GM12872 (cell line): ENCODE measurements around the gene RELA.

Experiments
- TF ChIP-seq, protein P1 (sequence below): IDR thresholded peaks from 3 replicates; pipeline ENCODE4 v1.5.1; 2011; ENCODE audit warnings: low read depth, mild to moderate bottlenecking, low read length, moderate library complexity; ENCODE audit not compliant: insufficient read depth

Gene RELA

DNA sequence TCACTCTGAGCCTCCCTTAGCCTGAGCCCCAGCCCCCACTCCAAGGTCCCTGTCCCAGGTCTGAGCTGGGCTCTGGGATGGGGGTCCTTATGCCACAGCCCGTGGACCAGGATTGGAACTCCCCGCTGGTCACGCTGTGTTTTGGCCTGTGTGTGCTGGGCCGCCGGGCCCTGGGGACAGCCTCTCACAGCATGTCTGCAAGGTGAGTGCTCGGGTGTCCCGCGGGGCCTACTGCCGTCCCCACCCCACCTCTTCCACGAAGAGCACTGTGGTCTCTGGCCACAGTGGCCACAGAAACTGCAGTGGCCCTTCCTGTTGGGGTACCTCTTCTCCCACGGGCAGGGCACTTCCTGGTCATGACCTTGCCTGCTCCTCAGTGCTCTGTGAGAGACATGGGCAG, 28.3 kb downstream of the RELA start:
- TF ChIP-seq, protein P1, sequence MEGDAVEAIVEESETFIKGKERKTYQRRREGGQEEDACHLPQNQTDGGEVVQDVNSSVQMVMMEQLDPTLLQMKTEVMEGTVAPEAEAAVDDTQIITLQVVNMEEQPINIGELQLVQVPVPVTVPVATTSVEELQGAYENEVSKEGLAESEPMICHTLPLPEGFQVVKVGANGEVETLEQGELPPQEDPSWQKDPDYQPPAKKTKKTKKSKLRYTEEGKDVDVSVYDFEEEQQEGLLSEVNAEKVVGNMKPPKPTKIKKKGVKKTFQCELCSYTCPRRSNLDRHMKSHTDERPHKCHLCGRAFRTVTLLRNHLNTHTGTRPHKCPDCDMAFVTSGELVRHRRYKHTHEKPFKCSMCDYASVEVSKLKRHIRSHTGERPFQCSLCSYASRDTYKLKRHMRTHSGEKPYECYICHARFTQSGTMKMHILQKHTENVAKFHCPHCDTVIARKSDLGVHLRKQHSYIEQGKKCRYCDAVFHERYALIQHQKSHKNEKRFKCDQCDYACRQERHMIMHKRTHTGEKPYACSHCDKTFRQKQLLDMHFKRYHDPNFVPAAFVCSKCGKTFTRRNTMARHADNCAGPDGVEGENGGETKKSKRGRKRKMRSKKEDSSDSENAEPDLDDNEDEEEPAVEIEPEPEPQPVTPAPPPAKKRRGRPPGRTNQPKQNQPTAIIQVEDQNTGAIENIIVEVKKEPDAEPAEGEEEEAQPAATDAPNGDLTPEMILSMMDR, result no peak

DNA sequence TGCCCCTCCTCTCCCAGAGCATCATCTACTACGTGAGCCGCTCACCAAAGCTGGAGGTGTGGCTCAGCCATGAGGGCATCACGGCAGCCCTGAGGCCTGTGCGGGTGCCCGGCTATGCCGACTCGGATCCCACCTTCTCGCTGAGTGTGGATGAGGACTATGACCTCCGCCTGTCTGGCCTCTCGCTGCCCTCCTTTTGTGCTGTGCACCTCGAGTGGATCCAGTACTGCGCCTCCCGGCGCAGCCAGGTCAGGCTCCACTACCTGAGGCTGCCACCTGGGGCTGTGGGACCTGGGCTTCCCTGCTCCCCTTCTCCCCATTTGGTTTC, 28.6 kb downstream of the RELA start:
- TF ChIP-seq, protein P1, result no peak

DNA sequence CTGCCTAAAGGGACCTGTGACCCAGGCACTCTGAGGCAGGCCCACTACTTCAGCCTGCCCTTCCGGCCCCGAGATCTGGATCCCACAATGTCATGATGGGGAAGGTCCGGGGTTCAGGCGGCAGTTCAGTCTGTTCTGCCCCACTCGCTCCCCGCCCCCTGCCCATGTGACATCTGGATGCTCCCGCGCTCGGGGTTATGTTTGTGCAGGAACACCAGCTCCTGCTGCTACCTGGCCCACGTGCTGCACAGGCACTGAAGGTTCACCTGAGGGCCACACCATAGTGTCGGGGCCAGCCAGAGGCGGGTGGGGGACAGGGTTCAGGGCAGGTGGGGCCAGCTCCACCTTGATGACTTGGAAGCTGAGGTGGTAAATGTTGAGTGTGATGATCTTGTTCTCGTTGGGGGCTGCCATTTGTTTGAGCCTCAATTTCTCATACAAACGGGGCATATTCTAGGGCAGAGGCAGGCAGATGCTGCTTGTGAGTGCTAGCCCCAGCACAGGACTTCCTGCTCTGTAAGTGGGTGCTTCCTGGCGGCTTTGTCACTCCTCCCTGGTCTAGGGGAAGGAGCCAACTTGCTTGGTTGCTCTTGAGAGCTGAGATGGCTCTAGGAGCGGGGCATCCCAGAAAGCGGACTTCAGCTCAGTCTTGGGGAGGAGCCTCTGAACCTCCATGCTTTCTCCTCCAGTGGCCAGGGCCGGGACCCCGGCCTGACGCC, 29.2 kb downstream of the RELA start:
- TF ChIP-seq, protein P1, result no peak

DNA sequence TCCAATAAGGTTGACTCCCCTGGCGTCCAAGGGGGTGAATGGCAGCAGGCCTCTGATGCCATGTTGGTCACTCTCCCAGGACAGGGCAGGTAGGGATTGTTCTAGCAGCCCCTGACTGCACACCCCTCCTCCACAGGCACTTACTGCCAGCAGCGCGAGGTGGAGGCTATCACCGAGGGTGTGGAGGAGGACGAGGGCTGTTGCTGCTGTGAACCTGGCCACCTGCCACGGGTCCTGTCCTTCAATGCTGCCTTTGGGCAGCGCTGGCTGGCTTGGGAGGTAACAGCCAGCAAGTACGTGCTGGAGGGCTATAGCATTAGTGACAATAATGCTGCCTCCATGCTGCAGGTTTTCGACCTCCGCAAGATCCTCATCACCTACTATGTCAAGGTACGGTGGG, 32.5 kb downstream of the RELA start:
- TF ChIP-seq, protein P1, result no peak

DNA sequence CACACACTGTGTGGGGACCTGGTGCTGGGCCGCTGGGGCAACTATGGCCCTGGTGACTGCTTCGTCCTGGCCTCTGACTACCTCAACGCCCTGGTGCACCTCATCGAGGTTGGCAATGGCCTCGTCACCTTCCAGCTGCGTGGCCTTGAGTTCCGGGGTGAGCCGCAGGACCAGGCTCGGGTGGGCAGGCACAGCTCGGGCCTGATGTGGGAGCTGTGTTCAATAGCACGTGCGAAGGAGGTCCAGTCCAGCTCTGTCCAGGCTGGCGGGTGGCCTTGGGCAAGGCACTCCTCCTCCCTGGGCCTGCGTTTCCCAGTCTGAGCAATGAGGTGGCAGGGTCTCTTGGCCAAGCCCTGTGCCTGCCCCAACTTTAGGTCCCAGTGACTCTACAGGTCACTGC, 33.1 kb downstream of the RELA start:
- TF ChIP-seq, protein P1, result no peak

DNA sequence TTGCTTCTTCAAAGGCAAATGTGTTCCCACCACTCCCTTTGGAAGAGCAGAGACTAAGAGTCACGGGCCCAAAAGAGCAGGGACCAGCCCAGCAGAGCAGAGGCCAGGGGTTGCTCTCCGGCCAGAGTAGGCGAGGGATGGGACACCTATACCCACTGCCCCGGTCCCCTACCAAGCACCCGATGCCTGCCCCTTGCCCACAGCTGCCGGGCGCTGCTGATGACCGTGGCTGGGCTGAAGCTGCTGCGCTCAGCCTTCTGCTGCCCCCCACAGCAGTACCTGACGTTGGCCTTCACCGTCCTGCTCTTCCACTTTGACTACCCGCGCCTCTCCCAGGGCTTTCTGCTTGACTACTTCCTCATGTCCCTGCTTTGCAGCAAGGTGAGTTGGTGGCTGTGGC, 35.5 kb downstream of the RELA start:
- TF ChIP-seq, protein P1, result no peak

DNA sequence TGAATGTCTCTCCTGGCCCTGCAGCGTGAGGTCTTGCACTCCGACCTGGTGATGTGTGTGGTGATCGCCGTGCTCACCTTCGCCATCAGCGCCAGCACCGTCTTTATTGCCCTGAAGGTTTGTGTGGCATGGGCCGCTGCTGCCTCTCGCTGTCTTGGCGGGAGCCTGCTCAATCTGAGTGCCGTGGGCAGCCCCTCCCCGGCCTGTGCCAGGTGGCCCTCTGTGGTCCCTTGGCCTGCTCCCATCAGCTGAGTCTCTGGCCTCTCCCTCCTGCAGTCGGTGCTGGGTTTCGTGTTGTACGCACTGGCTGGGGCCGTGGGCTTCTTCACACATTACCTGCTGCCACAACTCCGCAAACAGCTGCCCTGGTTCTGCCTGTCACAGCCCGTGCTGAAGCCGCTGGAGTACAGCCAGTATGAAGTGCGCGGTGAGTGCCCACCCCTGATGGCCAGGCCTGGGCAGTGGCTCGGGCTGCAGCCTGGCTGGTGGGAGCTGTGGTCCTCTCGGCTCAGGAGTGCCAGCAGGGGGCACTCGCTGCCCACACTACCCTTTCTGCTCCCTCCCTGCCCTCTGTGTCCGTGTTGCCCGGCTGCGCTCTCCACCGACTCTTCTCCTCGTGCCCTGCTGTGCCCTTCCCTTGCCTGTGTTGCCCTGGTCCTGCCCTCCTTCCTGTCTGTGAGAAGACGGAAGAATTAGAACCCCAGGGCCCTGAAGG, 36.9 kb downstream of the RELA start:
- TF ChIP-seq, protein P1, result peak; percentile 92
